22Rv1 (cell line): ENCODE measurements around the gene FAM168A.

Source experiments
- H3K27ac ChIP-seq: fragments of 450-650 bp; 2 replicates; pipeline ENCODE4 v1.5.1; 2017
- ZFX ChIP-seq: fragments of 450-650 bp; IDR thresholded peaks from 2 replicates; pipeline ENCODE4 v1.6.1; 2017; ENCODE audit warnings: antibody characterized with exemption, borderline replicate concordance
- TF ChIP-seq, protein P1 (sequence below): fragments of 450-650 bp; IDR thresholded peaks from 2 replicates; pipeline ENCODE4 v1.5.1; 2017; ENCODE audit warnings: mild to moderate bottlenecking

The FAM168A gene

DNA sequence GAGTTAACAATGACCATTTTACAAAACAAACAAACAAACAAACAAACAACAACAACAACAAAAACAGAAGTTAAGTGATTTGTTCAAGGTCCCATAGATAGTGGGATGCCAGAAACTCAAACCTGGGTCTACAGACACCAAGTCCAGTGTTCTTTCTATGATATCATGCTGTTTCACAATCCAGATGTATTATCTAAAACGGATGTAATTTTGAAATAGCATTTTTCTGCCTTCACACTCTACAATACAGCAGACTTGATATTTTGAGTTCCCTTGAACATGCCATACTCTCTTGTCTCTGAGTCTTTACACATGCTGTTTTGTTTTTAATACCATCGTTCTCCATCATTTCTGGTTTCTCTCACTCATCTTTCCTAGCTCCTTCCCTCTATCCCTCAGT is 117.2 kb downstream of the FAM168A start:
- H3K27ac ChIP-seq, result no peak overlapping the region
- TF ChIP-seq ZFX, result no peak
- TF ChIP-seq, protein P1, sequence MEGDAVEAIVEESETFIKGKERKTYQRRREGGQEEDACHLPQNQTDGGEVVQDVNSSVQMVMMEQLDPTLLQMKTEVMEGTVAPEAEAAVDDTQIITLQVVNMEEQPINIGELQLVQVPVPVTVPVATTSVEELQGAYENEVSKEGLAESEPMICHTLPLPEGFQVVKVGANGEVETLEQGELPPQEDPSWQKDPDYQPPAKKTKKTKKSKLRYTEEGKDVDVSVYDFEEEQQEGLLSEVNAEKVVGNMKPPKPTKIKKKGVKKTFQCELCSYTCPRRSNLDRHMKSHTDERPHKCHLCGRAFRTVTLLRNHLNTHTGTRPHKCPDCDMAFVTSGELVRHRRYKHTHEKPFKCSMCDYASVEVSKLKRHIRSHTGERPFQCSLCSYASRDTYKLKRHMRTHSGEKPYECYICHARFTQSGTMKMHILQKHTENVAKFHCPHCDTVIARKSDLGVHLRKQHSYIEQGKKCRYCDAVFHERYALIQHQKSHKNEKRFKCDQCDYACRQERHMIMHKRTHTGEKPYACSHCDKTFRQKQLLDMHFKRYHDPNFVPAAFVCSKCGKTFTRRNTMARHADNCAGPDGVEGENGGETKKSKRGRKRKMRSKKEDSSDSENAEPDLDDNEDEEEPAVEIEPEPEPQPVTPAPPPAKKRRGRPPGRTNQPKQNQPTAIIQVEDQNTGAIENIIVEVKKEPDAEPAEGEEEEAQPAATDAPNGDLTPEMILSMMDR, result no peak

DNA sequence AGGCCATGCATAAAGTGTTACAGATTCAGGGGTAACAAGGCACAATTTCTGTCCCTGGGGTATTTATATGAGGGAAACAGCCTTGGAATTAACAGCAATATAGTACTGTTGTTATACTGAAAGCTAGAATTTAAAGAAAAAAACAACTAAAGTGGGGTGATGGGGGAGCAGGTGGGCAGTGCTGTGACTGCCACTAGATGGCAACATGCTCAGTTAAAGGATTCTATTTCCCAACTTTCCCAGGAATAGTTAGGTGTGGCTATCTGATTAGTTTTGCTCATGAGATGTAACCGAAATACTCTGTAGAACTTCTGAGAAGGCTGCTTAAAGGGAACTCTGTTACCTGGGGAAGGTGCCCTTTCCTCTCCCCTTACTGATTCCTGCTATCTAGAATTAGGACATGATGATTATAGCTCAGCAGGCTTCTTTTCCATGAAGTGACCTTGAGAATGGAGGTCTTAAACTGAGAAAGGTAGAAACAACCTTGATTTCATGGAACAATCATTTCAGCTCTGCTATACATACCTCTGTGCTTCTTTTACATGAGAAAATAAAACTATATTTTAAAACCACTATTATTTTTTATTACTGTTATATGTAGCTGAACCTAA is 119.1 kb downstream of the FAM168A start:
- no peak overlapping the region for H3K27ac ChIP-seq
- TF ChIP-seq, protein P1, result peak; percentile 72
- no peak for TF ChIP-seq ZFX

DNA sequence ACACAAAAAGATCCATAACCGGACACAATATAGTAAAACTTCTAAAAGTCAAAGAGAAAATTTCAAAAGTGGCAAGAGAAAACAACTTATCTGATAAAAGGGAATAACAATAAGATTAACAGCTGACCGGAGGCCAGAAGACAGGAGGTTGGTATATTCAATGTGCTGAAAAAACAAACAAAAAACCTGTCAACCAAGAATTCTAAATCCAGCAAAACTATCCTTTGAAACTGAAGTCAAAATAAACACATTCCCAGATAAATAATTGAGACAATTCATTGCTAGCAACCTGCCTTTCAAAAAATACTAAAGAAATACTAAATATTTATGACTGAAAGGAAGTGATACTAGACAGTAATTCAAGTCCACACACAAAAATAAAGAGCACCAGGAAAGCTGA is 120.4 kb downstream of the FAM168A start:
- no peak for TF ChIP-seq ZFX
- TF ChIP-seq, protein P1, result no peak

DNA sequence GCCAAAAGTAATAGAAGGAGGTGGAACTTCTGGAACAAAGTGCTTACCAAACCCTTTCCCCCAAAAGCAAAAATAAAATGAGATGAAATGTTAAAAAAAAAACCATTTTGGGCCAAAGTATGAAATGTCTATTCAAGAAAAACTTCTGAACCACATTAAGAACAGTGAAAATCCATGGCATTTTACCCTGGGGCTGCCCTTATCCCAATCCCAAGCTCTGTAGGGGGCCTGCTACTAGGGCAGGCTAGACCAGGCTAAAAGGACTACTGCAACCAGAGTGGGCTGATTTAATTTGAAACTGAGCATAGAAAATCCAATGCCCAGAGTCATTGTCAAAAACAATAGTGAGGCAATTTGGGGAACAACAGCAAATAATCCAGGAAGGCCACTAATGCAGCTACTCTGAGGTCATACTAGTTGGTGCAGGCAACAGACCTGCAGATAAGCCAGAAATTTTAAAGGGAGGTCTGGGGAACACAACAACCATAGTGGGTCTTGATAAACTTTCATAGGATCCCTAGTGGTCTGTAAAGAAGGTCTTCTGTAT is 122.3 kb downstream of the FAM168A start:
- H3K27ac ChIP-seq, result no peak overlapping the region
- TF ChIP-seq, protein P1, result no peak
- no peak for TF ChIP-seq ZFX

More for the DNA sequence above, 120.4 kb downstream of the FAM168A start:
- H3K27ac ChIP-seq, result no peak overlapping the region

DNA sequence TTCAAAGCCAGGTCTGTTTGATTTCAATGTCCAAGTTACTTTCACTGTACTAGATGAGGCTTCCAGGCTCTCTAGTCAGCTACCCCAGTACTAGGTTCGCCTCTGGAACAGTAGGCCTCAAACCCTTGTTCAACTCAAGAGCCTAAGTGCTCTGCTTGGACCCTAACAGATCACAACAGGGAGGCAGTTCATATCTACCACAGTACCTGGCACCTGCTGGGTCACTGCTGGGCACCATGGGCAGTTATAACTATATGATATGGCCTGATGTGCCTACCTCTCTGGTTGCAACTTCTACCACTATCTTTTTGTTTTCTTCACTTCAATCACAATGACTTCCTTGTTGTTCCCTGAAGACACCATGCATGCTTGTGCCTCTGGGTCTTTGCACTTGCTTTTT is 124.7 kb downstream of the FAM168A start:
- TF ChIP-seq, protein P1, result no peak
- no peak for TF ChIP-seq ZFX

DNA sequence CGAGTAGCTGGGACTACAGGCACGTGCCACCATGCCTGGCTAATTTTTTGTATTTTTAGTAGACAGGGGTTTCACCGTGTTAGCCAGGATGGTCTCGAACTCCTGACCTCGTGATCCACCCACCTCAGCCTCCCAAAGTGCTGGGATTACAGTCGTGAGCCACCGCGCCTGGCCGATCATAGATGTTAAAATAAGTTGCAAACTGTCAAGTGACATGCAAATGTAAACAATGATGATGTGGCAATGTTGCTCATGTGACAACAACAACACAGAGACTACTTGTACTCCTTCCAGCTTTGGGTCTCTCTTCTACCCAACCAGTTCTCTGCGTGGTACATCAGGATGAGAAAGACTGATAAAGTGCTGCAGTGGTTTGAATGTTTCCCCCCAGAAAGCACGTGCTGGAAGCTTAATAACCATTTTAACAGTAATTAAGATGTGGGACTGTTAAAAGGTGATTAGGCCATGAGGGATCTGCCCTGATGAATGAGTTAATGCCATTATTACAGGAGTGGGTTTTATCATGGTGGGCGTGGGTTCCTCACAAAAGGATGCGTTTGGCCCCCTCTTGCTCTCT is 127.8 kb downstream of the FAM168A start:
- H3K27ac ChIP-seq, result peak overlapping the region; percentile 76

More for the DNA sequence above, 124.7 kb downstream of the FAM168A start:
- H3K27ac ChIP-seq, result no peak overlapping the region

DNA sequence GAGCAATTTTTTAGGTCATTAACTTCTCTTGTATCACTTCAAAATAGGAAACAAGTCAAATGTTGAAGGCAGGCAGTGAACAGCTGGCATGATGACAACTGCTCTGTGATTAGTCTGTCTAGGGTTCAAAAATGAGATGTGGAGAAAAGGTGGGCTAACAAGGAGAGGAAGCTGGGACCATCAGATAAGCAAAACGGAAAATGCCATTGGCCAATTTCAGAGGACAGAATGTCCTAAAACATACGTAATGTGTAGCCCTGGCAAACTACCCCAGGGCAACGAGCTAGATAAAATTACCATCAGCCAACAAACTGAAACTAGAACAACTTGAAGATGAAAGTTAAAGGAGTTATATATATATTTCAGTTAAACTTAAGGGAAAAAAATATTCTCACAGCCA is 128.5 kb downstream of the FAM168A start:
- TF ChIP-seq, protein P1, result no peak
- TF ChIP-seq ZFX, result no peak
- peak overlapping the region; percentile 76 for H3K27ac ChIP-seq
